WERI-Rb-1 (cell line): ENCODE results near the gene CUL5.

ENCODE experiments used
- DNase-seq: peaks from one replicate; pipeline ENCODE4 v3.0.0-alpha.2; 2020
- H3K27ac ChIP-seq: fragments of 250-450 bp; sonication (Bioruptor Pico); 2 replicates; pipeline ENCODE4 v1.5.1; 2020; ENCODE audit warnings: mild to moderate bottlenecking, moderate library complexity
- H3K27me3 ChIP-seq: fragments of 250-450 bp; sonication (Bioruptor Pico); 2 replicates; pipeline ENCODE4 v1.5.1; 2021; ENCODE audit warnings: mild to moderate bottlenecking, low read depth, moderate library complexity; ENCODE audit not compliant: insufficient read depth, severe bottlenecking
- H3K36me3 ChIP-seq: fragments of 250-450 bp; sonication (Bioruptor Pico); 2 replicates; pipeline ENCODE4 v1.5.1; 2020; ENCODE audit warnings: mild to moderate bottlenecking, moderate library complexity
- H3K4me3 ChIP-seq: 2 replicates; pipeline ENCODE4 v1.5.1; 2011; ENCODE audit warnings: low read depth, mild to moderate bottlenecking, control low read depth, low read length
- H3K9me3 ChIP-seq: fragments of 250-450 bp; sonication (Bioruptor Pico); 2 replicates; pipeline ENCODE4 v1.5.1; 2021; ENCODE audit warnings: mild to moderate bottlenecking, moderate library complexity; ENCODE audit not compliant: severe bottlenecking
- TF ChIP-seq, protein P1 (sequence below): IDR thresholded peaks from 2 replicates; pipeline ENCODE4 v1.5.1; 2011; ENCODE audit warnings: low read depth, mild to moderate bottlenecking, control low read depth, inconsistent platforms, low read length

Gene CUL5

GRCh38 chr11:107998761-107999160, 9.9 kb upstream of the CUL5 start:
- H3K27me3 ChIP-seq = no peaks in the 10 kb centered on the region
- H3K9me3 ChIP-seq = no peaks in the 10 kb centered on the region
- TF ChIP-seq, protein P1, sequence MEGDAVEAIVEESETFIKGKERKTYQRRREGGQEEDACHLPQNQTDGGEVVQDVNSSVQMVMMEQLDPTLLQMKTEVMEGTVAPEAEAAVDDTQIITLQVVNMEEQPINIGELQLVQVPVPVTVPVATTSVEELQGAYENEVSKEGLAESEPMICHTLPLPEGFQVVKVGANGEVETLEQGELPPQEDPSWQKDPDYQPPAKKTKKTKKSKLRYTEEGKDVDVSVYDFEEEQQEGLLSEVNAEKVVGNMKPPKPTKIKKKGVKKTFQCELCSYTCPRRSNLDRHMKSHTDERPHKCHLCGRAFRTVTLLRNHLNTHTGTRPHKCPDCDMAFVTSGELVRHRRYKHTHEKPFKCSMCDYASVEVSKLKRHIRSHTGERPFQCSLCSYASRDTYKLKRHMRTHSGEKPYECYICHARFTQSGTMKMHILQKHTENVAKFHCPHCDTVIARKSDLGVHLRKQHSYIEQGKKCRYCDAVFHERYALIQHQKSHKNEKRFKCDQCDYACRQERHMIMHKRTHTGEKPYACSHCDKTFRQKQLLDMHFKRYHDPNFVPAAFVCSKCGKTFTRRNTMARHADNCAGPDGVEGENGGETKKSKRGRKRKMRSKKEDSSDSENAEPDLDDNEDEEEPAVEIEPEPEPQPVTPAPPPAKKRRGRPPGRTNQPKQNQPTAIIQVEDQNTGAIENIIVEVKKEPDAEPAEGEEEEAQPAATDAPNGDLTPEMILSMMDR = no peak
- no peaks in the 10 kb centered on the region for H3K36me3 ChIP-seq
- no peak overlapping the region for H3K27ac ChIP-seq
- no peak for DNase-seq
- no peak overlapping the region for H3K4me3 ChIP-seq

DNA sequence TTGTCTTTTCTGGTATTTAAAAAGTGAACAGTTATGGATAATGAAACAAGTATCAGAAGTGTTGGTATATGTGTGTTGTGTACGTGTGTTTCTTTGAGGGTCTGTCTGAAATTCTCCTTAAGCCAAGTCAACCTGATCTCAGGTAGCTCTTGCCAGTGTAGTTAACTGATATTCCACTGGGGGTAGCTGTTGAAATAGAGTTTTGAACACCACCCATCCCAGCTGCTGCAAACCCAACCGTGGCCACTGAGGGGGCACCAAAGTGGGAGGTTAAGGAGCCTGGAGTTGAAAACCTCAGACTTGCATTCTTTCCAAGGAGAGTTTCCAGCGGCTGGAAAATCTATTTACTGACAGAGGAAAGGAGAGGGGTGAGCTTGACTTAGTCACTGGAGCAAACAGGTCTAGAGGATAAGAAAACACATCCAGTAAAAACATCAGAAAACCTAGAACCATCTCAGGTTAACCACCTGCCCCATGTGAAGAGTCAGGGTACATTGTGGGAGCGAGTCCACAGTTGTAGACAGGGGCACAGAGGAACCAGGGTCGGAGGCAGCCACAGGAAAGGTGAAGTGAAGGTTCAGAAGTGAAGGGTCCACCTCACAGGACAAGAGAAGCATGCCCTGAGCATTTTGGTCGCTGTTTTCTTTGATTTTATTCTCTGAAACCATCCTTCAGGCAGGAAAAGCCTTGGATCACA, 8.8 kb upstream of the CUL5 start:
- TF ChIP-seq, protein P1 = peak; percentile 70
- Histone ChIP-seq H3K4me3 (no peak overlapping the region), H3K27ac (no peak overlapping the region), H3K27me3 (no peaks in the 10 kb centered on the region), H3K36me3 (no peaks in the 10 kb centered on the region), H3K9me3 (no peaks in the 10 kb centered on the region)
- peak; percentile 58 for DNase-seq

- Histone ChIP-seq H3K27ac (no peak overlapping the region), H3K4me3 (no peak overlapping the region), H3K9me3 (no peaks in the 10 kb centered on the region), H3K36me3 (no peaks in the 10 kb centered on the region), H3K27me3 (no peaks in the 10 kb centered on the region)
- DNase-seq = no peak
- TF ChIP-seq, protein P1 = no peak
These were observed 6.2 kb upstream of the CUL5 start for GRCh38 chr11:108002476-108002875.

DNA sequence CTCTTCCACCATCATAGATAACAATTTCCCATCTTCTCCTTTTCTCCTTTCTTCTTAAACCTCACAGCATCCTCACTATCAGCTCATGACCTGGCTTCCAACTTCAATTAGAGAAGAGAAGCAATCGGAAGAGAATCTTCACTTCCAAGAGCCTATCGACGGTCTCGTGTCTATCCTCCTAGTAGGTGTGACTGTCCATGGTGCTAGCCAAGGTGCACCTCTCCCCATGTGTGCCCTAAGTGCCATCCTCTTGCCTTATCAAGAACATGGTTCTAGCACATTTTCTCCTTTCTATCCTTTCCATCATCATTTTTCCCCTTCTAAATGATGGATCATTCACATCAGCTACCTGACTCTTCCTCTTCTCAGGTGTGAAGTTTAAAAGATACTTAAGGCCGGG, 5.1 kb upstream of the CUL5 start:
- H3K4me3 ChIP-seq = no peak overlapping the region
- H3K27me3 ChIP-seq = no peaks in the 10 kb centered on the region
- no peak for DNase-seq
- TF ChIP-seq, protein P1 = no peak
- H3K9me3 ChIP-seq = no peaks in the 10 kb centered on the region
- H3K27ac ChIP-seq = no peak overlapping the region
- H3K36me3 ChIP-seq = no peaks in the 10 kb centered on the region

DNA sequence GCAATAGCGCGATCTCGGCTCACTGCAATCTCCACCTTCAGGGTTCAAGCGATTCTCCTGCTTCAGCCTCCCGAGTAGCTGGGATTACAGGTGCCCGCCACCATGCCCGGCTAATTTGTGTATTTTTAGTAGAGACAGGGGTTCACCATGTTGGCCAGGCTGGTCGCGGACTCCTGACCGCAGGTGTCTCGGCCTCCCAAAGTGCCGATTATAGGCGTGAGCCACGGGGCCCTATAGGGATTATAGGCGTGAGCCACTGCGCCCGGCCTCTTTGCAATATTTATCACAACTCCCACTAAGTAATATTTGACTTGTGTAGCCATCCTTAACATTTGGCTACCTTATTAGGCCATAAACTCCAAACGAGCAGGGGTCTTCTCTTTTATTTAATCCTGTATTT, 879 bp upstream of the CUL5 start:
- peaks cover 7% of the 10 kb centered on the region for H3K36me3 ChIP-seq
- H3K4me3 ChIP-seq = no peak overlapping the region
- no peak overlapping the region for H3K27ac ChIP-seq
- H3K27me3 ChIP-seq = no peaks in the 10 kb centered on the region
- DNase-seq = no peak
- TF ChIP-seq, protein P1 = no peak
- no peaks in the 10 kb centered on the region for H3K9me3 ChIP-seq
